ENCODE results near the gene PEX11B. TPM values are rescaled to one million over a fixed set of nuclear protein-coding genes. Genes with fewer than 3 reads are reported as not detected.

PEX11B gene
- total and polyA plus RNA-seq, 2 of the 8 experiments (the other 6 are each of a cell fraction or from before 2014, with no cell fraction given), result 9.1 to 15.1 TPM

GRCh38 chr1:145957443-145958319 is 39.2 kb upstream of the PEX11B start, which contains the start of gene LIX1L:
Gene LIX1L, minus strand, starts transcription at chr1:145958017. Its CDS starts 90 bp downstream, at chr1:145957927.
- WGBS, 2 experiments (ENCODE audit: extremely low coverage in 1 of 2, insufficient coverage in 1 of 2, insufficient read length in 1 of 2, insufficient replicate concordance in 2 of 2, low coverage in 1 of 2, low lambda C conversion rate in 2 of 2, missing lambda C conversion rate in 1 of 2), result 2% methylated on average over 33 of the region's 60 CpGs; no CpG with 5 or more reads in 1 of the 2 experiments
- POLR2A ChIA-PET (ENCODE audit: partially characterized antibody), result interaction anchor here (0.6 to 5.3 kb wide), 8 partner anchors 10 to 82 kb away, joined by 3 to 31 read pairs (median 4); partner anchors contain the start of genes PEX11B, RBM8A and TXNIP
- H3K14ac ChIP-seq (ENCODE audit: insufficient read length), result no peak within 1 kb of the TSS
- no peak within 1 kb of the TSS for H3K23ac ChIP-seq (ENCODE audit: insufficient read length)
- peak within 1 kb of the TSS; percentile 42 to 67 (median 52) for H3K4me3 ChIP-seq (ENCODE audit: extremely low read depth in 1 of 4, insufficient read depth in 2 of 4, low read depth in 3 of 4, low read length in 4 of 4)
- no peak within 1 kb of the TSS; a peak in 2 of 7 replicates for H3K9ac ChIP-seq (replicated peaks in 1 of 4; ENCODE audit: extremely low read depth in 1 of 4, low read depth in 3 of 4, low read length in 3 of 4)
- H4K5ac ChIP-seq (ENCODE audit: insufficient read length, low read depth, low read length), result no peak within 1 kb of the TSS
- H3K79me2 ChIP-seq (ENCODE audit: control insufficient read depth in 1 of 2, insufficient read depth in 2 of 2, low read length in 2 of 2), result no peaks in the 10 kb centered on the region
- H2AK5ac ChIP-seq (ENCODE audit: low read depth, low read length), result no peak within 1 kb of the TSS
- peak within 1 kb of the TSS; percentile 72 to 85 for H3K4me2 ChIP-seq (ENCODE audit: insufficient read depth in 1 of 2, low read depth in 2 of 2, low read length in 2 of 2)
- H2AFZ ChIP-seq (ENCODE audit: low read length), result peak within 1 kb of the TSS; percentile 90
- no peak within 1 kb of the TSS for H2BK15ac ChIP-seq (ENCODE audit: low read length)
- no peak within 1 kb of the TSS for H2BK5ac ChIP-seq (ENCODE audit: low read depth, low read length)
- H4K91ac ChIP-seq (replicated peaks; ENCODE audit: insufficient read length, low read length), result no peak within 1 kb of the TSS
- DNase-seq (ENCODE audit: low read depth in 1 of 2, low spot score in 2 of 2) (peak; percentile 83 to 93), FAIRE-seq (peak; percentile 62)
- peaks cover 17 to 66% (median 52%) of the 10 kb centered on the region in 4 experiments for H3K27me3 ChIP-seq (replicated peaks in 1 of 4; ENCODE audit: control insufficient read depth in 3 of 4, extremely low read depth in 1 of 4, insufficient read depth in 3 of 4, low read length in 3 of 4)
- H3K9me3 ChIP-seq (ENCODE audit: insufficient read depth in 2 of 2, low read depth in 1 of 2, low read length in 1 of 2), result no peaks in the 10 kb centered on the region
- CTCF ChIA-PET (ENCODE audit: partially characterized antibody), result interaction anchor here (0.6 to 3.4 kb wide), 13 partner anchors 9 to 112 kb away, joined by 3 to 18 read pairs (median 3); partner anchors contain the start of genes ITGA10, NUDT17 and RBM8A
- peaks cover 0 to 2% of the 10 kb centered on the region in 2 experiments for H4K20me1 ChIP-seq (replicated peaks in 1 of 2; ENCODE audit: control insufficient read depth in 1 of 2, insufficient read depth in 2 of 2, low read length in 2 of 2)
- H3K18ac ChIP-seq (ENCODE audit: extremely low read depth, low read length), result no peak within 1 kb of the TSS
- no peaks in the 10 kb centered on the region for H3K79me1 ChIP-seq (ENCODE audit: low read depth, low read length)
- H2BK20ac ChIP-seq (ENCODE audit: low read length), result no peak within 1 kb of the TSS
- H3K56ac ChIP-seq (replicated peaks; ENCODE audit: insufficient read length, low read depth, low read length), result no peak within 1 kb of the TSS
- no peak within 1 kb of the TSS for H2BK12ac ChIP-seq (ENCODE audit: low read depth, low read length)
- H3K4me1 ChIP-seq (replicated peaks in 1 of 4; ENCODE audit: control insufficient read depth in 3 of 4, insufficient read depth in 4 of 4, low read length in 3 of 4), result peaks cover 0 to 15% (median 9%) of the 10 kb centered on the region in 4 experiments; a peak in 6 of 7 replicates
- peaks cover 22% of the 10 kb centered on the region for H3K23me2 ChIP-seq (ENCODE audit: low read depth, low read length)
- no peak within 1 kb of the TSS for H3K27ac ChIP-seq (ENCODE audit: low read depth, low read length)
- no peak within 1 kb of the TSS for H2BK120ac ChIP-seq (replicated peaks; ENCODE audit: low read depth, low read length)
- no peaks in the 10 kb centered on the region for H3K36me3 ChIP-seq (ENCODE audit: control insufficient read depth in 2 of 4, insufficient read depth in 4 of 4, low read length in 3 of 4)
- H4K8ac ChIP-seq (ENCODE audit: extremely low read depth, insufficient read depth, low read length), result no peak within 1 kb of the TSS
- H3K4ac ChIP-seq (replicated peaks; ENCODE audit: insufficient read length, low read depth, low read length), result no peak within 1 kb of the TSS
- TF ChIP-seq EZH2 (IDR thresholded peaks at IDR 0.05; ENCODE audit: low read depth, low read length, severe bottlenecking) (no peak), KDM4A (IDR thresholded peaks at IDR 0.05; ENCODE audit: low read depth, low read length, severe bottlenecking) (peak; percentile 54), SIN3A (conservative IDR thresholded peaks at IDR 0.05 in 1 of 2, IDR thresholded peaks at IDR 0.05 in 1 of 2; ENCODE audit: low read depth in 1 of 2, low read length in 2 of 2) (0 out of 4 replicates have a peak, but pooled peaks of 1 of the 2 experiments have one; percentile 45), KDM1A (IDR thresholded peaks at IDR 0.05; ENCODE audit: borderline replicate concordance, low read length) (peak; percentile 95), CHD2 (IDR thresholded peaks at IDR 0.05; ENCODE audit: low read length) (peak; percentile 51; the same call in 1 of the 2 replicates), CHD1 (IDR thresholded peaks at IDR 0.05; ENCODE audit: low read depth, low read length) (no peak), YY1 (IDR thresholded peaks at IDR 0.05; ENCODE audit: low read depth, low read length) (0 out of 2 replicates have a peak, but pooled peaks have one; percentile 42), POLR2AphosphoS5 (IDR thresholded peaks at IDR 0.05; ENCODE audit: low read depth, low read length) (no peak), HDAC2 (IDR thresholded peaks at IDR 0.05; ENCODE audit: borderline replicate concordance in 1 of 2, low read depth in 2 of 2, low read length in 2 of 2) (peak; percentile 88 to 94), MAFK (IDR thresholded peaks at IDR 0.05; ENCODE audit: low read depth, low read length) (no peak), CBX5 (IDR thresholded peaks at IDR 0.05; ENCODE audit: low read depth, low read length) (no peak)
